Breast epithelium (tissue), 3 donors: ENCODE data around the gene DYNC1H1.
"Not testable (repeated sequence)": the region's sequence is repeated elsewhere in the genome, so short reads cannot be mapped to it uniquely, and the experiment has no call there.

Experiments
- POLR2AphosphoS5 ChIP-seq, 3 donors: sonication (generic); formaldehyde crosslinking; IDR thresholded peaks; one replicate each; pipeline ENCODE4 v1.6.1; 2017; ENCODE audit warnings: antibody characterized with exemption in 3 of 3
- TF ChIP-seq, protein P1 (sequence below), 3 donors: fragments of 450-650 bp; IDR thresholded peaks; one replicate each; pipeline ENCODE4 v1.5.1; 2016 to 2017; ENCODE audit warnings: antibody characterized with exemption in 3 of 3, mild to moderate bottlenecking in 3 of 3, moderate library complexity in 3 of 3

- TF ChIP-seq, protein P1, sequence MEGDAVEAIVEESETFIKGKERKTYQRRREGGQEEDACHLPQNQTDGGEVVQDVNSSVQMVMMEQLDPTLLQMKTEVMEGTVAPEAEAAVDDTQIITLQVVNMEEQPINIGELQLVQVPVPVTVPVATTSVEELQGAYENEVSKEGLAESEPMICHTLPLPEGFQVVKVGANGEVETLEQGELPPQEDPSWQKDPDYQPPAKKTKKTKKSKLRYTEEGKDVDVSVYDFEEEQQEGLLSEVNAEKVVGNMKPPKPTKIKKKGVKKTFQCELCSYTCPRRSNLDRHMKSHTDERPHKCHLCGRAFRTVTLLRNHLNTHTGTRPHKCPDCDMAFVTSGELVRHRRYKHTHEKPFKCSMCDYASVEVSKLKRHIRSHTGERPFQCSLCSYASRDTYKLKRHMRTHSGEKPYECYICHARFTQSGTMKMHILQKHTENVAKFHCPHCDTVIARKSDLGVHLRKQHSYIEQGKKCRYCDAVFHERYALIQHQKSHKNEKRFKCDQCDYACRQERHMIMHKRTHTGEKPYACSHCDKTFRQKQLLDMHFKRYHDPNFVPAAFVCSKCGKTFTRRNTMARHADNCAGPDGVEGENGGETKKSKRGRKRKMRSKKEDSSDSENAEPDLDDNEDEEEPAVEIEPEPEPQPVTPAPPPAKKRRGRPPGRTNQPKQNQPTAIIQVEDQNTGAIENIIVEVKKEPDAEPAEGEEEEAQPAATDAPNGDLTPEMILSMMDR (IDR thresholded peaks at IDR 0.05), result not testable (repeated sequence)
- not testable (repeated sequence) for TF ChIP-seq POLR2AphosphoS5 (IDR thresholded peaks at IDR 0.05)
Observed at GRCh38 chr14:102084522-102084921, 120.1 kb downstream of the DYNC1H1 start.
